Measurements from ENCODE around the gene UNC5C.

GRCh38 chr4:95544113-95545103, 4.4 kb downstream of the UNC5C start:
- TF ChIP-seq POLR2A (IDR thresholded peaks at IDR 0.05) (no peak), CTCF (IDR thresholded peaks at IDR 0.05) (no peak)
